Hepatocyte (in vitro differentiated cells): Measurements from ENCODE around the gene C1QTNF8. TPM values are rescaled to one million over a fixed set of nuclear protein-coding genes. Genes with fewer than 3 reads are reported as not detected.

Source experiments
- DNase-seq: peaks from one replicate; pipeline ENCODE4 v3.0.0-alpha.2; 2016; ENCODE audit warnings: low spot score
- H2AFZ ChIP-seq: fragments of 200-600 bp; sonication (generic); 2 replicates; pipeline ENCODE4 v1.6.0; 2016; ENCODE audit warnings: antibody characterized with exemption, mild to moderate bottlenecking
- H3K27ac ChIP-seq: fragments of 200-600 bp; sonication (generic); 2 replicates; pipeline ENCODE4 v1.5.1; 2016; ENCODE audit warnings: mild to moderate bottlenecking
- H3K27me3 ChIP-seq: fragments of 200-600 bp; sonication (generic); 2 replicates; pipeline ENCODE4 v1.6.1; 2016
- H3K36me3 ChIP-seq: fragments of 200-600 bp; sonication (generic); replicated peaks from 2 replicates; pipeline ENCODE4 v1.5.1; 2016; ENCODE audit warnings: low read depth; ENCODE audit not compliant: insufficient read depth
- H3K4me1 ChIP-seq: fragments of 200-600 bp; sonication (generic); 2 replicates; pipeline ENCODE4 v1.5.1; 2016; ENCODE audit warnings: mild to moderate bottlenecking, moderate library complexity; ENCODE audit not compliant: insufficient read depth
- H3K4me2 ChIP-seq: fragments of 200-600 bp; sonication (generic); 2 replicates; pipeline ENCODE4 v1.6.0; 2016
- H3K4me3 ChIP-seq: fragments of 200-600 bp; sonication (generic); 2 replicates; pipeline ENCODE4 v1.5.1; 2016; ENCODE audit warnings: mild to moderate bottlenecking
- H3K79me2 ChIP-seq: fragments of 200-600 bp; sonication (generic); 2 replicates; pipeline ENCODE4 v1.6.0; 2017; ENCODE audit warnings: mild to moderate bottlenecking
- H3K9me2 ChIP-seq: fragments of 200-600 bp; sonication (generic); replicated peaks from 2 replicates; pipeline ENCODE4 v1.6.0; 2017; ENCODE audit warnings: mild to moderate bottlenecking; ENCODE audit not compliant: insufficient read depth
- H3K9me3 ChIP-seq: fragments of 200-600 bp; sonication (generic); 2 replicates; pipeline ENCODE4 v1.5.1; 2016; ENCODE audit warnings: low read depth, mild to moderate bottlenecking
- H4K20me1 ChIP-seq: fragments of 200-600 bp; sonication (generic); 2 replicates; pipeline ENCODE4 v1.6.0; 2016; ENCODE audit warnings: mild to moderate bottlenecking; ENCODE audit not compliant: insufficient read depth, poor library complexity, severe bottlenecking
- CTCF ChIP-seq: fragments of 200-600 bp; sonication (generic); IDR thresholded peaks from 2 replicates; pipeline ENCODE4 v1.5.1; 2016; ENCODE audit warnings: antibody characterized with exemption, mild to moderate bottlenecking; ENCODE audit not compliant: poor library complexity
- EZH2 ChIP-seq: fragments of 200-600 bp; sonication (generic); IDR thresholded peaks from 2 replicates; pipeline ENCODE4 v1.6.1; 2016; ENCODE audit warnings: antibody characterized with exemption, mild to moderate bottlenecking, borderline replicate concordance
- EZH2phosphoT487 ChIP-seq: fragments of 200-600 bp; sonication (generic); IDR thresholded peaks from one replicate; pipeline ENCODE4 v1.6.1; 2018; ENCODE audit warnings: antibody characterized with exemption, mild to moderate bottlenecking, low read depth, moderate library complexity; ENCODE audit not compliant: unreplicated experiment, severe bottlenecking
- WGBS: methylation state at CpG from one replicate; pipeline ENCODE4 v1.1.6; 2016; ENCODE audit warnings: low lambda C conversion rate; ENCODE audit errors: missing lambda C conversion rate; 5-methylcytosine and 5-hydroxymethylcytosine counted together
- polyA plus RNA-seq: library from polyadenylated mRNA; unstranded; fragments of >200 nt; fragmentation: Nextera tagmentation; extraction: Ambion mirVana; gene quantifications from 2 replicates; pipeline ENCODE4 v1.2.1, GENCODE V29; 2016
- total RNA-seq: library from RNA; depleted of rRNA; stranded (reverse); fragments of >200 nt; gene quantifications from 2 replicates; pipeline ENCODE4 v1.2.3, GENCODE V29; 2014

Gene C1QTNF8
- total and polyA plus RNA-seq, 2 experiments from 2014 or later: not detected

GRCh38 chr16:1076801-1077576 lies 19.1 kb downstream of the C1QTNF8 start:
- Histone ChIP-seq H3K4me1 (peaks cover 14% of the 10 kb centered on the region), H3K27me3 (peaks cover 21% of the 10 kb centered on the region), H2AFZ (no peak overlapping the region), H3K9me3 (no peaks in the 10 kb centered on the region), H4K20me1 (no peaks in the 10 kb centered on the region), H3K4me3 (no peak overlapping the region), H3K36me3 (no peaks in the 10 kb centered on the region), H3K27ac (no peak overlapping the region), H3K4me2 (no peak overlapping the region), H3K9me2 (no peaks in the 10 kb centered on the region), H3K79me2 (no peaks in the 10 kb centered on the region)
- WGBS: 65% methylated on average over 16 of the region's 16 CpGs
- TF ChIP-seq EZH2phosphoT487 (no peak), CTCF (no peak), EZH2 (no peak)
- no peak for DNase-seq

DNA sequence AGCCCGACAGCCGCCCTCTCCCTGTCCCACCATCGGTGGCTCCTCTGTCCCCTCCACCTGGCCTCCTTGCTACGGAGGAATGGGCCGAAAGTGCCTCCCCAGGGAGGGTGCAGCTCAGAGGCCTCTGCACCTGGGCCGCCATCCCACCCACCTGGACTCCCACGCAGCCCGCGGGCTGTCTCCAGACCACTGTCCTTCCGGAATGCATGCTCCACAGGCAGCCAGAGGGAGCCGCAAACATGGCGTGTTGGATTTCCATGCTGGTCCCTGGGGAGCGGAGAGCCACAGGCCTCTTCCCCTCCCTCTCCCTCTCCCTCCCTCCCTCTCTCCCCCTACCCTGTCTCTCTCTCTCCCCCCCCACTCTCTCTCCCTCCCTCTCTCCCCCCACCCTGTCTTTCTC lies 20.5 kb downstream of the C1QTNF8 start:
- WGBS: 86% methylated on average over 8 of the region's 13 CpGs
- Histone ChIP-seq H3K79me2 (no peaks in the 10 kb centered on the region), H2AFZ (no peak overlapping the region), H3K36me3 (no peaks in the 10 kb centered on the region), H3K4me3 (no peak overlapping the region), H3K27me3 (peaks cover 35% of the 10 kb centered on the region), H3K4me2 (no peak overlapping the region), H3K27ac (no peak overlapping the region), H3K4me1 (peaks cover 11% of the 10 kb centered on the region), H4K20me1 (no peaks in the 10 kb centered on the region), H3K9me3 (no peaks in the 10 kb centered on the region), H3K9me2 (no peaks in the 10 kb centered on the region)
- TF ChIP-seq EZH2: no peak
- no peak for TF ChIP-seq EZH2phosphoT487
- no peak for TF ChIP-seq CTCF
- DNase-seq: no peak

- Histone ChIP-seq H3K27me3 (peaks cover 40% of the 10 kb centered on the region), H3K4me3 (no peak overlapping the region), H3K27ac (no peak overlapping the region), H3K36me3 (no peaks in the 10 kb centered on the region), H2AFZ (no peak overlapping the region), H4K20me1 (no peaks in the 10 kb centered on the region), H3K9me2 (no peaks in the 10 kb centered on the region), H3K4me2 (no peak overlapping the region), H3K4me1 (peaks cover 11% of the 10 kb centered on the region), H3K79me2 (no peaks in the 10 kb centered on the region), H3K9me3 (no peaks in the 10 kb centered on the region)
- TF ChIP-seq EZH2 (no peak), EZH2phosphoT487 (no peak), CTCF (no peak)
- DNase-seq: no peak
- WGBS: 90% methylated on average over 11 of the region's 11 CpGs
Observed at GRCh38 chr16:1074379-1074649, 21.7 kb downstream of the C1QTNF8 start.
